ENCODE data around the gene ITGA6. TPM values are rescaled to one million over a fixed set of nuclear protein-coding genes. Genes with fewer than 3 reads are reported as not detected.

The ITGA6 gene
- total RNA-seq, 1 experiment from 2014 or later = 75.9 TPM

- DNase-seq (ENCODE audit: low read depth, low spot score) (no peak), ATAC-seq (no peak)
- intact Hi-C loops (cut with micrococcal nuclease; ENCODE audit: unreplicated experiment) (no loop called here), in situ Hi-C loops (cut with HindIII; ENCODE audit: low pct_unique_long_range_greater_than_20kb, low sequenced_read_pairs) (no loop called here)
- no peak overlapping the region for H3K4me3 ChIP-seq (ENCODE audit: low read depth in 2 of 2, low read length in 2 of 2)
- no peaks in the 10 kb centered on the region for H3K9me3 ChIP-seq (ENCODE audit: control insufficient read depth, insufficient read depth, low read depth, low read length)
- POLR2A ChIA-PET = no interaction called here
- no TSS peak for BruUV-seq (replicated peaks)
- H3K4me1 ChIP-seq (ENCODE audit: control insufficient read depth, insufficient read depth, low read length) = peaks cover 20% of the 10 kb centered on the region
- no peaks in the 10 kb centered on the region for H3K36me3 ChIP-seq (ENCODE audit: control insufficient read depth, insufficient read depth, low read length)
- no peaks in the 10 kb centered on the region for H3K27me3 ChIP-seq (ENCODE audit: control insufficient read depth, insufficient read depth, low read length)
- no peak for TF ChIP-seq POLR2AphosphoS5 (IDR thresholded peaks at IDR 0.05; ENCODE audit: low read depth, low read length)
- TF ChIP-seq, protein P1, sequence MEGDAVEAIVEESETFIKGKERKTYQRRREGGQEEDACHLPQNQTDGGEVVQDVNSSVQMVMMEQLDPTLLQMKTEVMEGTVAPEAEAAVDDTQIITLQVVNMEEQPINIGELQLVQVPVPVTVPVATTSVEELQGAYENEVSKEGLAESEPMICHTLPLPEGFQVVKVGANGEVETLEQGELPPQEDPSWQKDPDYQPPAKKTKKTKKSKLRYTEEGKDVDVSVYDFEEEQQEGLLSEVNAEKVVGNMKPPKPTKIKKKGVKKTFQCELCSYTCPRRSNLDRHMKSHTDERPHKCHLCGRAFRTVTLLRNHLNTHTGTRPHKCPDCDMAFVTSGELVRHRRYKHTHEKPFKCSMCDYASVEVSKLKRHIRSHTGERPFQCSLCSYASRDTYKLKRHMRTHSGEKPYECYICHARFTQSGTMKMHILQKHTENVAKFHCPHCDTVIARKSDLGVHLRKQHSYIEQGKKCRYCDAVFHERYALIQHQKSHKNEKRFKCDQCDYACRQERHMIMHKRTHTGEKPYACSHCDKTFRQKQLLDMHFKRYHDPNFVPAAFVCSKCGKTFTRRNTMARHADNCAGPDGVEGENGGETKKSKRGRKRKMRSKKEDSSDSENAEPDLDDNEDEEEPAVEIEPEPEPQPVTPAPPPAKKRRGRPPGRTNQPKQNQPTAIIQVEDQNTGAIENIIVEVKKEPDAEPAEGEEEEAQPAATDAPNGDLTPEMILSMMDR (IDR thresholded peaks at IDR 0.05) = no peak
- no peak for TF ChIP-seq TCF7L2 (IDR thresholded peaks at IDR 0.05; ENCODE audit: low read depth, low read length)
- TF ChIP-seq, protein P2, sequence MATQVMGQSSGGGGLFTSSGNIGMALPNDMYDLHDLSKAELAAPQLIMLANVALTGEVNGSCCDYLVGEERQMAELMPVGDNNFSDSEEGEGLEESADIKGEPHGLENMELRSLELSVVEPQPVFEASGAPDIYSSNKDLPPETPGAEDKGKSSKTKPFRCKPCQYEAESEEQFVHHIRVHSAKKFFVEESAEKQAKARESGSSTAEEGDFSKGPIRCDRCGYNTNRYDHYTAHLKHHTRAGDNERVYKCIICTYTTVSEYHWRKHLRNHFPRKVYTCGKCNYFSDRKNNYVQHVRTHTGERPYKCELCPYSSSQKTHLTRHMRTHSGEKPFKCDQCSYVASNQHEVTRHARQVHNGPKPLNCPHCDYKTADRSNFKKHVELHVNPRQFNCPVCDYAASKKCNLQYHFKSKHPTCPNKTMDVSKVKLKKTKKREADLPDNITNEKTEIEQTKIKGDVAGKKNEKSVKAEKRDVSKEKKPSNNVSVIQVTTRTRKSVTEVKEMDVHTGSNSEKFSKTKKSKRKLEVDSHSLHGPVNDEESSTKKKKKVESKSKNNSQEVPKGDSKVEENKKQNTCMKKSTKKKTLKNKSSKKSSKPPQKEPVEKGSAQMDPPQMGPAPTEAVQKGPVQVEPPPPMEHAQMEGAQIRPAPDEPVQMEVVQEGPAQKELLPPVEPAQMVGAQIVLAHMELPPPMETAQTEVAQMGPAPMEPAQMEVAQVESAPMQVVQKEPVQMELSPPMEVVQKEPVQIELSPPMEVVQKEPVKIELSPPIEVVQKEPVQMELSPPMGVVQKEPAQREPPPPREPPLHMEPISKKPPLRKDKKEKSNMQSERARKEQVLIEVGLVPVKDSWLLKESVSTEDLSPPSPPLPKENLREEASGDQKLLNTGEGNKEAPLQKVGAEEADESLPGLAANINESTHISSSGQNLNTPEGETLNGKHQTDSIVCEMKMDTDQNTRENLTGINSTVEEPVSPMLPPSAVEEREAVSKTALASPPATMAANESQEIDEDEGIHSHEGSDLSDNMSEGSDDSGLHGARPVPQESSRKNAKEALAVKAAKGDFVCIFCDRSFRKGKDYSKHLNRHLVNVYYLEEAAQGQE (IDR thresholded peaks at IDR 0.05; ENCODE audit: insufficient read depth in 1 of 2, low read depth in 2 of 2, low read length in 1 of 2) = no peak
- no peak for TF ChIP-seq SIN3A (IDR thresholded peaks at IDR 0.05; ENCODE audit: borderline replicate concordance, insufficient read depth, low read depth, low read length)
- CTCF ChIA-PET = no interaction called here
- peak overlapping the region; percentile 15; the same call in 1 of the 2 replicates for H3K27ac ChIP-seq (ENCODE audit: low read length)
These were observed 19.2 kb downstream of the ITGA6 start for GRCh38 chr2:172446474-172447063.

GRCh38 chr2:172447811-172448493, 20.6 kb downstream of the ITGA6 start:
- no TSS peak for BruUV-seq (replicated peaks)
- H3K27ac ChIP-seq (ENCODE audit: low read length) = no peak overlapping the region
- H3K9me3 ChIP-seq (ENCODE audit: control insufficient read depth, insufficient read depth, low read depth, low read length) = no peaks in the 10 kb centered on the region
- intact Hi-C loops (cut with micrococcal nuclease; ENCODE audit: unreplicated experiment) = no loop called here
- DNase-seq (ENCODE audit: low read depth, low spot score) = no peak
- ChIA-PET CTCF (interaction anchor here (0.5 kb wide), 1 partner anchor 209 kb away, joined by 4 read pairs; no protein-coding TSS in a partner anchor), POLR2A (no interaction called here)
- in situ Hi-C loops (cut with HindIII; ENCODE audit: low pct_unique_long_range_greater_than_20kb, low sequenced_read_pairs) = no loop called here
- H3K4me3 ChIP-seq (ENCODE audit: low read depth in 2 of 2, low read length in 2 of 2) = no peak overlapping the region
- TF ChIP-seq TCF7L2 (IDR thresholded peaks at IDR 0.05; ENCODE audit: low read depth, low read length) (no peak), POLR2AphosphoS5 (IDR thresholded peaks at IDR 0.05; ENCODE audit: low read depth, low read length) (no peak), SIN3A (IDR thresholded peaks at IDR 0.05; ENCODE audit: borderline replicate concordance, insufficient read depth, low read depth, low read length) (no peak)
- TF ChIP-seq, protein P2 (IDR thresholded peaks at IDR 0.05; ENCODE audit: insufficient read depth in 1 of 2, low read depth in 2 of 2, low read length in 1 of 2) = no peak
- TF ChIP-seq, protein P1 (IDR thresholded peaks at IDR 0.05) = no peak
- H3K36me3 ChIP-seq (ENCODE audit: control insufficient read depth, insufficient read depth, low read length) = no peaks in the 10 kb centered on the region
- no peak for ATAC-seq
- H3K27me3 ChIP-seq (ENCODE audit: control insufficient read depth, insufficient read depth, low read length) = no peaks in the 10 kb centered on the region
- H3K4me1 ChIP-seq (ENCODE audit: control insufficient read depth, insufficient read depth, low read length) = peaks cover 10% of the 10 kb centered on the region
